K562 (cell line): Measurements from ENCODE around the gene SDR42E2. TPM values are rescaled to one million over a fixed set of nuclear protein-coding genes. Genes with fewer than 3 reads are reported as not detected.
"Not testable (repeated sequence)": the region's sequence is repeated elsewhere in the genome, so short reads cannot be mapped to it uniquely, and the experiment has no call there.

Source experiments
- ATAC-seq: fragments of 200-7000 bp; cut with Tn5 transposase; 3 replicates; pipeline ENCODE4 v1.9.1; 2020; ENCODE audit warnings: moderate library complexity
- BruUV-seq: library from RNA; stranded (reverse); fragments of 400-500 nt; replicated peaks from 2 replicates; lab custom pipeline; 2021; lab: Mats Ljungman, UMichigan
- CTCF ChIA-PET: fragments of 300-600 bp; formaldehyde crosslinking; extraction: SDS; loops from one replicate; lab custom pipeline; 2021; ENCODE audit warnings: low intra/inter-chr PET ratio; lab: Yijun Ruan, JAX
- POLR2A ChIA-PET: fragments of 300-600, 350-650 bp; sonication (Branson Sonifier 250); formaldehyde crosslinking; extraction: SDS; loops from one replicate; lab custom pipeline; 2021; ENCODE audit warnings: antibody characterized with exemption, inconsistent platforms; lab: Yijun Ruan, JAX
- DNase-seq, 4 experiments: peaks; one replicate each; pipeline versions ENCODE4 v3.0.0 to v3.0.0-alpha.2; 2011 to 2018; ENCODE audit warnings: low spot score in 3 of 4, mixed read lengths in 3 of 4; ENCODE audit errors: extremely low read depth in 1 of 4
- FAIRE-seq: peaks from 2 replicates; lab custom pipeline; 2011; peaks lifted over from hg19 to GRCh38; lab: Jason Lieb, UNC
- H2AFZ ChIP-seq: 2 replicates; pipeline ENCODE4 v1.6.0; 2011; ENCODE audit warnings: low read depth, low read length, control low read depth, inconsistent platforms
- H3K27ac ChIP-seq: fragments of 200-600 bp; 3 replicates; pipeline ENCODE4 v1.8.0; 2011; ENCODE audit warnings: low read depth, mild to moderate bottlenecking, control low read depth, inconsistent platforms, low read length, moderate library complexity, mixed read lengths; ENCODE audit errors: extremely low read depth
- H3K27me3 ChIP-seq, 2 experiments: fragments of 300-600 bp in 1 of 2; 2 replicates in 1 of 2; 3 replicates in 1 of 2; pipeline versions ENCODE4 v1.6.0 to v1.8.0; 2011; ENCODE audit warnings: inconsistent platforms in 2 of 2, low read length in 2 of 2, mild to moderate bottlenecking in 1 of 2, mixed read lengths in 1 of 2, moderate library complexity in 1 of 2; ENCODE audit not compliant: control insufficient read depth in 2 of 2, insufficient read depth in 2 of 2
- H3K36me3 ChIP-seq: fragments of 300-600 bp; 3 replicates; pipeline ENCODE4 v1.8.0; 2011; ENCODE audit warnings: mild to moderate bottlenecking, low read length, inconsistent platforms; ENCODE audit not compliant: control insufficient read depth, insufficient read depth
- H3K4me1 ChIP-seq, 2 experiments: fragments of 200-600 bp in 1 of 2; replicated peaks in 1 of 2; 2 replicates in 1 of 2; 3 replicates in 1 of 2; pipeline versions ENCODE4 v1.5.1 to v1.8.0; 2011; ENCODE audit warnings: inconsistent platforms in 2 of 2, low read length in 2 of 2, mild to moderate bottlenecking in 1 of 2, mixed read lengths in 1 of 2, moderate library complexity in 1 of 2; ENCODE audit not compliant: control insufficient read depth in 2 of 2, insufficient read depth in 2 of 2
- H3K4me2 ChIP-seq: 2 replicates; pipeline ENCODE4 v1.6.1; 2011; ENCODE audit warnings: low read length, control low read depth, inconsistent platforms, mixed read lengths; ENCODE audit not compliant: insufficient read depth
- H3K4me3 ChIP-seq: fragments of 200-600 bp; sonication (generic), shearing (Covaris generic); 2 replicates; pipeline ENCODE4 v1.5.1; 2016; ENCODE audit warnings: control low read depth, inconsistent platforms
- H3K79me2 ChIP-seq: fragments of 200-600 bp; 3 replicates; pipeline ENCODE4 v1.8.0; 2011; ENCODE audit warnings: low read length, inconsistent platforms; ENCODE audit not compliant: control insufficient read depth, insufficient read depth
- H3K9ac ChIP-seq, 2 experiments: 2 replicates each; pipeline versions ENCODE4 v1.6.0 to v1.6.1; 2011; ENCODE audit warnings: low read depth in 2 of 2, low read length in 2 of 2, control low read depth in 1 of 2, inconsistent platforms in 1 of 2, mild to moderate bottlenecking in 1 of 2, mixed read lengths in 1 of 2; ENCODE audit not compliant: insufficient read depth in 1 of 2
- H3K9me1 ChIP-seq: one replicate; pipeline ENCODE4 v1.6.0; 2011; ENCODE audit warnings: inconsistent platforms, mild to moderate bottlenecking, low read length, moderate library complexity; ENCODE audit not compliant: control insufficient read depth, insufficient read depth
- H3K9me3 ChIP-seq: replicated peaks from 2 replicates; pipeline ENCODE4 v1.5.1; 2011; ENCODE audit warnings: low read depth, low read length, inconsistent platforms; ENCODE audit not compliant: control insufficient read depth, insufficient read depth
- H4K20me1 ChIP-seq: replicated peaks from 2 replicates; pipeline ENCODE4 v1.6.1; 2011; ENCODE audit warnings: low read length, inconsistent platforms, mixed read lengths; ENCODE audit not compliant: control insufficient read depth, insufficient read depth
- GATAD2A ChIP-seq: fragments of 450-650 bp; IDR thresholded peaks from 2 replicates; pipeline ENCODE4 v1.6.1; 2017
- MYNN ChIP-seq, 2 experiments: sonication (generic); formaldehyde crosslinking in 1 of 2; IDR thresholded peaks; 2 replicates each; pipeline versions ENCODE4 v1.5.0 to v1.6.1; 2016 to 2020; ENCODE audit warnings: antibody characterized with exemption in 1 of 2, missing genetic modification reagents in 1 of 2
- RBM34 ChIP-seq: fragments of 200-400 bp; formaldehyde crosslinking; IDR thresholded peaks from 2 replicates; pipeline ENCODE4 v1.6.1; 2018; ENCODE audit warnings: low read length, borderline replicate concordance; ENCODE audit not compliant: insufficient read depth
- ZNF232 ChIP-seq: sonication (generic); formaldehyde crosslinking; IDR thresholded peaks from 2 replicates; pipeline ENCODE4 v1.8.0; 2022; ENCODE audit warnings: mild to moderate bottlenecking, missing genetic modification reagents
- WGBS: fragments of 100-300 bp; shearing (Covaris generic); methylation state at CpG from one replicate; pipeline ENCODE4 v1.1.6; 2016; ENCODE audit warnings: low coverage, mixed read lengths; ENCODE audit not compliant: insufficient coverage; ENCODE audit errors: missing lambda C conversion rate; 5-methylcytosine and 5-hydroxymethylcytosine counted together
- in situ Hi-C: fragments of 300-500 bp; cut with MboI; formaldehyde crosslinking; loops from 4 replicates; pipeline ENCODE4 v1.15.0; 2018; ENCODE audit warnings: inconsistent platforms, mixed read lengths
- intact Hi-C: fragments of 100-400 bp; cut with micrococcal nuclease; formaldehyde crosslinking; loops from 2 replicates; pipeline ENCODE4 v1.14.2; 2022
- polyA plus RNA-seq, 8 experiments: library from polyadenylated mRNA; depleted of rRNA in 4 of 8; stranded (reverse) in 5 of 8; unstranded in 3 of 8; fragments of >200 nt; fragmentation: Nextera tagmentation in 2 of 8; fragmentation: Illumina TruSeq in 1 of 8; extraction: Ambion mirVana in 2 of 8; extraction: Trizol in 1 of 8; gene quantifications; 2 replicates each; pipeline versions ENCODE4 v1.2.1 to v1.2.3, GENCODE V29; 2011 to 2014; ENCODE audit warnings: inconsistent platforms in 1 of 8, missing spikeins in 1 of 8
- total RNA-seq, 7 experiments: library from RNA; depleted of rRNA in 6 of 7; stranded (reverse); fragments of >200 nt in 6 of 7; fragmentation: Illumina TruSeq in 2 of 7; extraction: Trizol in 2 of 7; gene quantifications; 2 replicates each; pipeline versions ENCODE4 v1.2.1 to v1.2.3, GENCODE V29; 2011 to 2021; ENCODE audit warnings: low replicate concordance in 1 of 7
- TF ChIP-seq, protein P1 (sequence below), 2 experiments: fragments of 450-650 bp in 1 of 2; sonication (generic) in 1 of 2; formaldehyde crosslinking in 1 of 2; IDR thresholded peaks; 2 replicates each; pipeline versions ENCODE4 v1.7.1 to v1.9.0; 2016 to 2022; ENCODE audit warnings: inconsistent platforms in 1 of 2, mild to moderate bottlenecking in 1 of 2, missing genetic modification reagents in 1 of 2

Gene SDR42E2
- total and polyA plus RNA-seq, 9 of the 15 experiments (the other 6 are each of a cell fraction or from before 2014, with no cell fraction given) = 0.03 to 0.07 (median 0.04) TPM; not detected in 4

DNA sequence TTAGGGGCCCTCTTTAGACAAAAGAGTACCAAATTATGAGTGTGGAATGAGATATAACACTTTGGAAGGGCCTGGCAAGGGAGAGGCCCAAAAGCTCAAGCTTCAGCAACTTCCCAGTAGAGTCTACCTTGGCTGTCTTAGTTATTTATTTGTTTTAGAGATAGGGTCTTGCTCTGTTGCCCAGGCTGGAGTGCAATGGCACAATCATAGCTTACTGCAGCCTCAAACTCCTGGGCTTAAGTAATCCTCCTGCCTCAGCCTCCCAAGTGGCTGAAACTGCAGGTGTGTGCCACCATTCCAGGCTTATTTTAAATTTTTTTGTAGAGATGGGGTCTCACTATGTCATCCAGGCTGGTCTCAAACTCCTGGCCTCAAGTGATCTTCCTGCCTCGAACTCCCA is 10.3 kb downstream of the SDR42E2 start:
- ATAC-seq, BruUV-seq, H3K4me3 ChIP-seq, H3K36me3 ChIP-seq, H3K9ac ChIP-seq, FAIRE-seq, intact Hi-C loops, H2AFZ ChIP-seq, CTCF ChIA-PET, H3K4me1 ChIP-seq, H3K9me3 ChIP-seq, H3K4me2 ChIP-seq, in situ Hi-C loops, DNase-seq, POLR2A ChIA-PET, H4K20me1 ChIP-seq, H3K79me2 ChIP-seq, H3K9me1 ChIP-seq, H3K27ac ChIP-seq: not testable (repeated sequence)
- WGBS = 0% methylated on average over 1 of the region's 1 CpG
- peaks cover 17 to 42% of the 10 kb centered on the region in 2 experiments; a peak in 4 of 5 replicates for H3K27me3 ChIP-seq

GRCh38 chr16:22174642-22175041 is 12.3 kb downstream of the SDR42E2 start:
- FAIRE-seq (no peak), ATAC-seq (no peak), DNase-seq (no peak)
- in situ Hi-C loops (no loop called here), intact Hi-C loops (no loop called here)
- WGBS = 6% methylated on average over 9 of the region's 9 CpGs
- ChIA-PET CTCF (interaction anchor here (0.7 kb wide), 1 partner anchor 29 kb away, joined by 5 read pairs; no protein-coding TSS in a partner anchor), POLR2A (interaction anchor here (0.6 kb wide), 1 partner anchor 199 kb away, joined by 3 read pairs; no protein-coding TSS in a partner anchor)
- Histone ChIP-seq H3K4me1 (no peaks in the 10 kb centered on the region), H3K4me3 (no peak overlapping the region), H4K20me1 (peaks cover 5% of the 10 kb centered on the region; the same call in 1 of the 2 replicates), H3K27me3 (peaks cover 29 to 47% of the 10 kb centered on the region in 2 experiments), H3K9ac (no peak overlapping the region), H3K9me1 (peaks cover 5% of the 10 kb centered on the region), H3K4me2 (no peak overlapping the region), H2AFZ (no peak overlapping the region), H3K27ac (no peak overlapping the region), H3K79me2 (no peaks in the 10 kb centered on the region), H3K9me3 (no peaks in the 10 kb centered on the region), H3K36me3 (no peaks in the 10 kb centered on the region)
- no TSS peak for BruUV-seq
- TF ChIP-seq ZNF232 (CRISPR knock-in tag) (no peak), RBM34 (no peak), GATAD2A (no peak), MYNN (IDR thresholded peaks at IDR 0.05) (no peak), MYNN (CRISPR knock-in tag; IDR thresholded peaks at IDR 0.05) (no peak)
- TF ChIP-seq, protein P1, sequence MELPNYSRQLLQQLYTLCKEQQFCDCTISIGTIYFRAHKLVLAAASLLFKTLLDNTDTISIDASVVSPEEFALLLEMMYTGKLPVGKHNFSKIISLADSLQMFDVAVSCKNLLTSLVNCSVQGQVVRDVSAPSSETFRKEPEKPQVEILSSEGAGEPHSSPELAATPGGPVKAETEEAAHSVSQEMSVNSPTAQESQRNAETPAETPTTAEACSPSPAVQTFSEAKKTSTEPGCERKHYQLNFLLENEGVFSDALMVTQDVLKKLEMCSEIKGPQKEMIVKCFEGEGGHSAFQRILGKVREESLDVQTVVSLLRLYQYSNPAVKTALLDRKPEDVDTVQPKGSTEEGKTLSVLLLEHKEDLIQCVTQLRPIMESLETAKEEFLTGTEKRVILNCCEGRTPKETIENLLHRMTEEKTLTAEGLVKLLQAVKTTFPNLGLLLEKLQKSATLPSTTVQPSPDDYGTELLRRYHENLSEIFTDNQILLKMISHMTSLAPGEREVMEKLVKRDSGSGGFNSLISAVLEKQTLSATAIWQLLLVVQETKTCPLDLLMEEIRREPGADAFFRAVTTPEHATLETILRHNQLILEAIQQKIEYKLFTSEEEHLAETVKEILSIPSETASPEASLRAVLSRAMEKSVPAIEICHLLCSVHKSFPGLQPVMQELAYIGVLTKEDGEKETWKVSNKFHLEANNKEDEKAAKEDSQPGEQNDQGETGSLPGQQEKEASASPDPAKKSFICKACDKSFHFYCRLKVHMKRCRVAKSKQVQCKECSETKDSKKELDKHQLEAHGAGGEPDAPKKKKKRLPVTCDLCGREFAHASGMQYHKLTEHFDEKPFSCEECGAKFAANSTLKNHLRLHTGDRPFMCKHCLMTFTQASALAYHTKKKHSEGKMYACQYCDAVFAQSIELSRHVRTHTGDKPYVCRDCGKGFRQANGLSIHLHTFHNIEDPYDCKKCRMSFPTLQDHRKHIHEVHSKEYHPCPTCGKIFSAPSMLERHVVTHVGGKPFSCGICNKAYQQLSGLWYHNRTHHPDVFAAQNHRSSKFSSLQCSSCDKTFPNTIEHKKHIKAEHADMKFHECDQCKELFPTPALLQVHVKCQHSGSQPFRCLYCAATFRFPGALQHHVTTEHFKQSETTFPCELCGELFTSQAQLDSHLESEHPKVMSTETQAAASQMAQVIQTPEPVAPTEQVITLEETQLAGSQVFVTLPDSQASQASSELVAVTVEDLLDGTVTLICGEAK (IDR thresholded peaks at IDR 0.05) = no peak
- TF ChIP-seq, protein P1 (CRISPR knock-in tag; IDR thresholded peaks at IDR 0.05) = no peak
